ENCODE results near the gene HPCAL1. TPM values are rescaled to one million over a fixed set of nuclear protein-coding genes. Genes with fewer than 3 reads are reported as not detected.

HPCAL1 gene
- total RNA-seq, 4 donors from 2014 or later = 29.0 to 56.7 (median 34.5) TPM

DNA sequence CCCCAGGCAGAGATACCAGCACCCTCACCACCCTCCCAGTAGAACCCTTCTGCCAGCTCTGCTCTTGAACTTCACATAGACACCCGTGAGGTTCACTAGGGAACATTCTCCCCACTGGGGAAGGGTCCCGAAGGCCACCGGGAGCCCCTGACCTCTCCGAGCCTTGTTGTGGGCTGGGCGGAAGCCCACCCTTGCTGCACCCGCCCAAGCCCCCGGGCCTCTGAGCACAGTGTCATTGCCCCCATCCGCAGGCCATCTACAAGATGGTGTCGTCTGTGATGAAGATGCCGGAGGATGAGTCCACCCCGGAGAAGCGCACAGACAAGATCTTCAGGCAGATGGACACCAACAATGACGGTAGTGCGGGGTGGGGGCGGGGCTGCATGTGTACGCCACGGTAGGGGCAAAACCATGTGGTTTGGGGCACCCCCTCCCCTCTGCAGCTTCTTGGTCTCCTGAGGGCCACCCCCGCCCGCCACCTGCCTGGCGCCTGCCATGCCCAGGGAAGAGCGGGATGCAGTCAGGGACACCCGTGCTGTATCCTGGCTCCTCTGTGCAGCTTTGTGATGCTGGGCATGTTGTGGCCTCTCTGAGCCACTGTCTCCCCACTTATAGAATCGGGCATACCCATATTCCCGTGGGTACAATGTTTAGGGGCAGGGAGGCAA lies 120.2 kb downstream of the HPCAL1 start:
- WGBS, 2 donors = 86 to 95% methylated on average over 20 to 24 of the region's 24 CpGs
- Histone ChIP-seq H3K4me3 (no peak overlapping the region), H3K36me3 (peaks cover 0 to 85% (median 13%) of the 10 kb centered on the region in 3 donors), H3K27me3 (no peaks in the 10 kb centered on the region), H3K27ac (no peak overlapping the region), H3K4me1 (no peaks in the 10 kb centered on the region), H3K9me3 (no peaks in the 10 kb centered on the region)
- TF ChIP-seq EP300 (IDR thresholded peaks at IDR 0.05) = no peak
- TF ChIP-seq, protein P1, sequence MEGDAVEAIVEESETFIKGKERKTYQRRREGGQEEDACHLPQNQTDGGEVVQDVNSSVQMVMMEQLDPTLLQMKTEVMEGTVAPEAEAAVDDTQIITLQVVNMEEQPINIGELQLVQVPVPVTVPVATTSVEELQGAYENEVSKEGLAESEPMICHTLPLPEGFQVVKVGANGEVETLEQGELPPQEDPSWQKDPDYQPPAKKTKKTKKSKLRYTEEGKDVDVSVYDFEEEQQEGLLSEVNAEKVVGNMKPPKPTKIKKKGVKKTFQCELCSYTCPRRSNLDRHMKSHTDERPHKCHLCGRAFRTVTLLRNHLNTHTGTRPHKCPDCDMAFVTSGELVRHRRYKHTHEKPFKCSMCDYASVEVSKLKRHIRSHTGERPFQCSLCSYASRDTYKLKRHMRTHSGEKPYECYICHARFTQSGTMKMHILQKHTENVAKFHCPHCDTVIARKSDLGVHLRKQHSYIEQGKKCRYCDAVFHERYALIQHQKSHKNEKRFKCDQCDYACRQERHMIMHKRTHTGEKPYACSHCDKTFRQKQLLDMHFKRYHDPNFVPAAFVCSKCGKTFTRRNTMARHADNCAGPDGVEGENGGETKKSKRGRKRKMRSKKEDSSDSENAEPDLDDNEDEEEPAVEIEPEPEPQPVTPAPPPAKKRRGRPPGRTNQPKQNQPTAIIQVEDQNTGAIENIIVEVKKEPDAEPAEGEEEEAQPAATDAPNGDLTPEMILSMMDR (IDR thresholded peaks at IDR 0.05) = no peak
- TF ChIP-seq POLR2A (IDR thresholded peaks at IDR 0.05) = no peak
- no peak for DNase-seq (ENCODE audit: low spot score in 2 of 2)

DNA sequence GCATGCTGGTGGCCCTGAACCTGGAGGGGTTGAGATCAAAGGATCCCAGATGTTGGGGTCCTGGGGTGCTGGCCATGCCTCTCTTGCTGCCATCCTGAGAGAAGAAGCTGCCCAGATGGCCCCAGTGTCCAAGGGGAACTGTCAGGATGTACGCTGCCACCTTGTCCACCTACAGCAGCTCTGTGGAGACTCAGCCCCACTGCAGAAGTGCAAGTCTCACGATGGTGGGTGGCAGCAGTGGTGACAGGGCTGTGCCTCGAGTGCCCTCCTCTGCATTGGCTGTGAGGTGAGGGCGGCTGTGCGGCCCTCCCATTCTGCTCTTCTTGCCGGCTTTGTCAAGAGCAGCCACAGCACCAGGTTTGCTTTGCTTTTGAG lies 120.7 kb downstream of the HPCAL1 start:
- peaks cover 0 to 90% (median 13%) of the 10 kb centered on the region in 3 donors for H3K36me3 ChIP-seq
- no peaks in the 10 kb centered on the region for H3K9me3 ChIP-seq
- H3K27ac ChIP-seq = no peak overlapping the region
- H3K4me1 ChIP-seq = no peaks in the 10 kb centered on the region
- WGBS, 2 donors = 70 to 90% methylated on average over 2 to 5 of the region's 6 CpGs
- no peaks in the 10 kb centered on the region for H3K27me3 ChIP-seq
- no peak for DNase-seq (ENCODE audit: low spot score in 2 of 2)
- no peak overlapping the region for H3K4me3 ChIP-seq
- TF ChIP-seq, protein P1 (IDR thresholded peaks at IDR 0.05) = no peak
- TF ChIP-seq POLR2A (IDR thresholded peaks at IDR 0.05) (no peak), EP300 (IDR thresholded peaks at IDR 0.05) (no peak)

DNA sequence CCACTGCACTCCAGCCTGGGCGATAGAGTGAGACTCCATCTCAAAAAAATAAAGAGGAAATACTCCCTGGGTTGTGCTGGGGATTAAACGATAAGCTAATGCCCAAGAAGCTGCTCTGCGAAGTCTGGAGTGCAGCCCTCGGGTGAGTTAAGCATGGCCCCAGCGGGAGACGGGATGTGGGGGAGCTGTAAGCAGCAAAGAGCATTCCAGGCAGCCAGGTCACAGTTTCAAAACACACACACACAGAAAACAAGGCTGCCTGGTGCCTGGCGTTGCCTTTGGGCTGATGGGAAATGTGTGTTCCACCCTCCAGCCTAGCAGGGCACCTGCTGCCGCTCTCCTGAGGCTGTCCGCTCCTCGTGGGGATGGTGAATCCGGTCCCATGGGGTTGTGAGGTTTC lies 121.3 kb downstream of the HPCAL1 start:
- H3K36me3 ChIP-seq = peaks cover 0 to 94% (median 13%) of the 10 kb centered on the region in 3 donors
- TF ChIP-seq, protein P1 (IDR thresholded peaks at IDR 0.05) = no peak
- TF ChIP-seq POLR2A (IDR thresholded peaks at IDR 0.05) (no peak), EP300 (IDR thresholded peaks at IDR 0.05) (no peak)
- no peak for DNase-seq (ENCODE audit: low spot score in 2 of 2)
- H3K4me1 ChIP-seq = no peaks in the 10 kb centered on the region
- 85 to 88% methylated on average over 11 of the region's 11 CpGs for WGBS, 2 donors
- no peaks in the 10 kb centered on the region for H3K27me3 ChIP-seq
- H3K27ac ChIP-seq = no peak overlapping the region
- H3K4me3 ChIP-seq = no peak overlapping the region
- H3K9me3 ChIP-seq = no peaks in the 10 kb centered on the region

DNA sequence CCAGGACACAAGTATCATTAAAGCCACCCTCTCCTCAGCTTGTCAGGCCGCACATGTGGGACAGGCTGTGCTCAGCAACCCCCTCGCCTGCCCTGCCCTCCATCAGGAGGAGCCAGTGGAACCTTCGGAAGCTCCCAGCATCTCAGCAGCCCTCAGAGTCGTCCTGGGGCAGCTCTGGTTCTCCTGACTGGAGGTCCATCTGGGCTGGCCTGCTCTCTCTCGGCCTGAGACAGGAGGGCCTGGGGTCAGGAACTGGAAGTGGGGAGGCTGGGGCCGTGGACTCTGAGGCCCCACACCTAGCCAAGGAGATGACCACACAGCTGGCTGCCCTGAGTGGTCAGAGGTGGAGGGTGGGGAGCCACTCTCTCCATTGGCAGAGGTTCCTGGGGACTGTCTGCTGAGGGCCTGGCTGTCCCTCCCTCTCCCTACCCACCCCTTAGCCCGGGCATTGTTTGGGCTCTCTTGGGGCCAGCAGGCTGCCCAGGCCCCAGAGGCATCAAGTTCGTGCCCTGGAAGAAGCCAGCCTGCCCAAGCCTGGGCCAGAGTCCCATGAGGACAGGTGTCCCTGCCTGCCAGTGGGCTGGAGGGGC lies 122.3 kb downstream of the HPCAL1 start:
- TF ChIP-seq POLR2A (IDR thresholded peaks at IDR 0.05) (no peak), EP300 (IDR thresholded peaks at IDR 0.05) (no peak)
- TF ChIP-seq, protein P1 (IDR thresholded peaks at IDR 0.05) = no peak
- no peaks in the 10 kb centered on the region for H3K27me3 ChIP-seq
- no peaks in the 10 kb centered on the region for H3K9me3 ChIP-seq
- H3K4me1 ChIP-seq = no peaks in the 10 kb centered on the region
- peaks cover 0 to 85% (median 13%) of the 10 kb centered on the region in 3 donors for H3K36me3 ChIP-seq
- DNase-seq (ENCODE audit: low spot score in 2 of 2) = no peak
- H3K4me3 ChIP-seq = no peak overlapping the region
- 82 to 83% methylated on average over 4 of the region's 8 CpGs for WGBS, 2 donors
- H3K27ac ChIP-seq = no peak overlapping the region

DNA sequence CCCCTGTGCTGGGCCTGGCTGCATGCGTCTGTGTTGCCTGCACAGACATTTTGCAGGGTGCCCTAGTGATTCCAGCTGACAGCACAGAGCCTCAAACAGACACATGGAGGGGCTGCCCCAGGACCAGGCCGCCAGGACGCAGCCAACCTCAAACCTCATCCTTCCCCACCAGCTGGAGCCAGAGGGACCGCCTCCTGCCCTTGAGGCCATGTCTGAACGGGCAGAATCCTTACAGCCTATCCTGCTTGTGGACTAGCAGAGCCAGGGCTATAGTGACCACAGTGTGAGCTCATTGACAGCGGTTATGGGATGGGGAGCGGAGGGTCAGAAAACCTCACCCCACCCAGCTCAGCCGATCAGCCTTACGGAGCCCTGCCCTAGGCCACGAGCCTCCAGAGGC lies 123.0 kb downstream of the HPCAL1 start:
- Histone ChIP-seq H3K36me3 (peaks cover 0 to 79% (median 13%) of the 10 kb centered on the region in 3 donors), H3K4me1 (no peaks in the 10 kb centered on the region), H3K27me3 (no peaks in the 10 kb centered on the region), H3K4me3 (no peak overlapping the region), H3K9me3 (no peaks in the 10 kb centered on the region), H3K27ac (no peak overlapping the region)
- TF ChIP-seq, protein P1 (IDR thresholded peaks at IDR 0.05) = no peak
- TF ChIP-seq POLR2A (IDR thresholded peaks at IDR 0.05) (no peak), EP300 (IDR thresholded peaks at IDR 0.05) (no peak)
- no peak for DNase-seq (ENCODE audit: low spot score in 2 of 2)
- WGBS, 2 donors = 72 to 81% methylated on average over 8 to 10 of the region's 10 CpGs

Data from tibial nerve (tissue), 4 donors.